NCI-H128 (cell line): Measurements from ENCODE around the gene PHLDA3.
"Not testable (repeated sequence)": the region's sequence is repeated elsewhere in the genome, so short reads cannot be mapped to it uniquely, and the experiment has no call there.

Experiments used
- DNase-seq: peaks from one replicate; lab custom pipeline; 2025; ENCODE audit not compliant: unreplicated experiment; lab: John Stamatoyannopoulos, UW

The PHLDA3 gene

GRCh38 chr1:201488830-201489589 lies 20.0 kb upstream of the PHLDA3 start:
- no peak for DNase-seq

- DNase-seq = no peak
Observed at GRCh38 chr1:201487742-201488141, 18.8 kb upstream of the PHLDA3 start.

- DNase-seq = no peak
Observed at GRCh38 chr1:201486187-201486586, 17.2 kb upstream of the PHLDA3 start.

GRCh38 chr1:201485184-201485774 lies 16.3 kb upstream of the PHLDA3 start:
- no peak for DNase-seq

- DNase-seq = no peak
Observed at GRCh38 chr1:201483373-201483949, 14.5 kb upstream of the PHLDA3 start.

GRCh38 chr1:201482755-201483154 lies 13.8 kb upstream of the PHLDA3 start:
- DNase-seq = no peak

- DNase-seq = peak; percentile 42
Observed at GRCh38 chr1:201481761-201482493, 12.9 kb upstream of the PHLDA3 start.

GRCh38 chr1:201481004-201481380 lies 12.0 kb upstream of the PHLDA3 start:
- no peak for DNase-seq

- peak; percentile 50 for DNase-seq
Observed at GRCh38 chr1:201480231-201481003, 11.4 kb upstream of the PHLDA3 start.

- DNase-seq = no peak
Observed at GRCh38 chr1:201479201-201479730, 10.3 kb upstream of the PHLDA3 start.

- DNase-seq = not testable (repeated sequence)
Observed at GRCh38 chr1:201478666-201479065, 9.7 kb upstream of the PHLDA3 start.

- DNase-seq = no peak
Observed at GRCh38 chr1:201476670-201477344, 7.8 kb upstream of the PHLDA3 start.

GRCh38 chr1:201475915-201476669 lies 7.1 kb upstream of the PHLDA3 start:
- DNase-seq = no peak

GRCh38 chr1:201475130-201475529 lies 6.1 kb upstream of the PHLDA3 start:
- no peak for DNase-seq

- no peak for DNase-seq
Observed at GRCh38 chr1:201473296-201473695, 4.3 kb upstream of the PHLDA3 start.

GRCh38 chr1:201472321-201472720 lies 3.3 kb upstream of the PHLDA3 start:
- DNase-seq = not testable (repeated sequence)

GRCh38 chr1:201471772-201472171 lies 2.8 kb upstream of the PHLDA3 start:
- no peak for DNase-seq

GRCh38 chr1:201470581-201470980 lies 1.6 kb upstream of the PHLDA3 start:
- DNase-seq = no peak

- no peak for DNase-seq
Observed at GRCh38 chr1:201469645-201470074, 672 bp upstream of the PHLDA3 start.
